Mucosa of descending colon (tissue), 3 donors: Measurements from ENCODE around the gene CIB4. TPM values are rescaled to one million over a fixed set of nuclear protein-coding genes. Genes with fewer than 3 reads are reported as not detected.

ENCODE experiments used
- ATAC-seq: fragments of 200-7000 bp; cut with Tn5 transposase; one replicate; pipeline ENCODE4 v1.9.1; 2020; ENCODE audit warnings: mild to moderate bottlenecking, moderate library complexity
- DNase-seq, 3 donors: peaks; one replicate each; pipeline ENCODE4 v3.0.0-alpha.2; 2020
- H3K36me3 ChIP-seq: fragments of 200-600 bp; one replicate; pipeline ENCODE4 v1.8.0; 2021; ENCODE audit warnings: low read depth, mild to moderate bottlenecking
- H3K4me1 ChIP-seq: fragments of 200-600 bp; one replicate; pipeline ENCODE4 v1.8.0; 2021; ENCODE audit warnings: low read depth, mild to moderate bottlenecking
- H3K4me3 ChIP-seq: fragments of 200-600 bp; one replicate; pipeline ENCODE4 v1.8.0; 2021; ENCODE audit warnings: mild to moderate bottlenecking
- H3K9me3 ChIP-seq: fragments of 200-600 bp; one replicate; pipeline ENCODE4 v1.8.0; 2021; ENCODE audit warnings: mild to moderate bottlenecking
- CTCF ChIP-seq: fragments of 200-600 bp; IDR thresholded peaks from one replicate; pipeline ENCODE4 v1.8.0; 2022; ENCODE audit warnings: antibody characterized with exemption, mild to moderate bottlenecking
- intact Hi-C, 2 donors: fragments of 100-400 bp; cut with DNase I in 1 of 2; cut with micrococcal nuclease in 1 of 2; formaldehyde crosslinking; loops; one replicate each; pipeline versions ENCODE4 v1.11.0 to v1.11.1; 2022; cut with DNase I, micrococcal nuclease
- total RNA-seq, 3 donors: library from RNA; stranded (reverse); fragmentation: NEBNext Ultra II Directional in 2 of 3; extraction: Animal tissue kit (Norgen Biotek cat#: 25700) in 2 of 3; gene quantifications; one replicate each; pipeline versions ENCODE4 v1.2.1 to v1.2.4, GENCODE V29; 2021 to 2023
- donor health status: DM: no; HTN: no; CAD: no; lungs with moderate emphysema.
- donor health status: DM: no; HTN: no; CAD: no.
- donor health status: DM: no; HTN: yes; CAD: no.

CIB4 gene
- total RNA-seq, 3 donors from 2014 or later, result 0.60 TPM; not detected in 2

- no peak for ATAC-seq
- H3K9me3 ChIP-seq, result no peaks in the 10 kb centered on the region
- TF ChIP-seq CTCF, result no peak
- no peak overlapping the region for H3K4me3 ChIP-seq
- intact Hi-C loops, result no loop called here
- no peaks in the 10 kb centered on the region for H3K36me3 ChIP-seq
- no peak for DNase-seq
- H3K4me1 ChIP-seq, result no peaks in the 10 kb centered on the region
Measured at GRCh38 chr2:26674771-26675170, 33.6 kb upstream of the CIB4 start.

- DNase-seq, result no peak
- Histone ChIP-seq H3K9me3 (no peaks in the 10 kb centered on the region), H3K36me3 (no peaks in the 10 kb centered on the region), H3K4me1 (no peaks in the 10 kb centered on the region), H3K4me3 (no peak overlapping the region)
- no peak for TF ChIP-seq CTCF
- ATAC-seq, result no peak
- intact Hi-C loops, result no loop called here
Measured at GRCh38 chr2:26674002-26674751, 33.0 kb upstream of the CIB4 start.

- no peak for DNase-seq
- intact Hi-C loops, result no loop called here
- Histone ChIP-seq H3K4me3 (no peak overlapping the region), H3K9me3 (no peaks in the 10 kb centered on the region), H3K36me3 (no peaks in the 10 kb centered on the region), H3K4me1 (no peaks in the 10 kb centered on the region)
- TF ChIP-seq CTCF, result no peak
- no peak for ATAC-seq
Measured at GRCh38 chr2:26672818-26673393, 31.7 kb upstream of the CIB4 start.

- DNase-seq (no peak), ATAC-seq (no peak)
- TF ChIP-seq CTCF, result no peak
Measured at GRCh38 chr2:26672112-26672817, 31.1 kb upstream of the CIB4 start.

GRCh38 chr2:26671691-26672090, 30.5 kb upstream of the CIB4 start:
- Histone ChIP-seq H3K9me3 (no peaks in the 10 kb centered on the region), H3K4me1 (no peaks in the 10 kb centered on the region), H3K4me3 (no peak overlapping the region), H3K36me3 (no peaks in the 10 kb centered on the region)
- no peak for TF ChIP-seq CTCF
- DNase-seq (no peak), ATAC-seq (no peak)
- intact Hi-C loops, result no loop called here

More at GRCh38 chr2:26672112-26672817, 31.1 kb upstream of the CIB4 start:
- Histone ChIP-seq H3K4me3 (no peak overlapping the region), H3K4me1 (no peaks in the 10 kb centered on the region), H3K9me3 (no peaks in the 10 kb centered on the region), H3K36me3 (no peaks in the 10 kb centered on the region)
- intact Hi-C loops, result no loop called here
